Amygdala (tissue), 56 donors: ENCODE measurements around the gene UGT2B15.
"Not testable (repeated sequence)": the region's sequence is repeated elsewhere in the genome, so short reads cannot be mapped to it uniquely, and the experiment has no call there.

ENCODE experiments used
- DNase-seq, 56 donors: peaks; one replicate each; lab custom pipeline; 2025; lab: John Stamatoyannopoulos, UW

Gene UGT2B15

DNA sequence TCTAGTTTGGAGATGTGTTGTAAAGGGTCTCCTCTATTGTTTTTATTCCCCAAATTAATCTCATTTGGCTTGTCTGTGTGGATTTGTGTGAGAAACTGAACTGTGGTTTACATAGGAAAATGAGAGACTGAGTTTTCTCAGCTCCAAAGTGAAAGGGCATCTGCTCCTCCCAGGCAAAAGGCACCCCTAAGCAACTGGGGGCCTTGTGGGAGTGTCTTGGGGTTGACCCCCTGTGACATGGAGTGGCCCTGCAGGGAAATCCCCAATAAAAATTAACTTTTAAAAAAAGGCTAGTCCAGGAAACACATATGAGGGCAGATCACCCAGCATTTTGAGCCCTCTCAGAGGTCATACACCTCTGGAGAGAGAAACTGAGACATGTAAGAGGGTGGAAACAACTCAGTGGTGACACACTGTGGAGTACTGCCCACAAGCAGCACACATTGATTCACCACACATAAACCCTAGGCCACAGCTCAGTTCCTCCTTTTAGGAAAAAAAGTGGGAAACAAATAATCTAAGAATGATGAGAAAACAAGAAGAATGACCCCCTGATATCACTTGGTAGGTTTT, 13.3 kb downstream of the UGT2B15 start:
- DNase-seq, result not testable (repeated sequence)

DNA sequence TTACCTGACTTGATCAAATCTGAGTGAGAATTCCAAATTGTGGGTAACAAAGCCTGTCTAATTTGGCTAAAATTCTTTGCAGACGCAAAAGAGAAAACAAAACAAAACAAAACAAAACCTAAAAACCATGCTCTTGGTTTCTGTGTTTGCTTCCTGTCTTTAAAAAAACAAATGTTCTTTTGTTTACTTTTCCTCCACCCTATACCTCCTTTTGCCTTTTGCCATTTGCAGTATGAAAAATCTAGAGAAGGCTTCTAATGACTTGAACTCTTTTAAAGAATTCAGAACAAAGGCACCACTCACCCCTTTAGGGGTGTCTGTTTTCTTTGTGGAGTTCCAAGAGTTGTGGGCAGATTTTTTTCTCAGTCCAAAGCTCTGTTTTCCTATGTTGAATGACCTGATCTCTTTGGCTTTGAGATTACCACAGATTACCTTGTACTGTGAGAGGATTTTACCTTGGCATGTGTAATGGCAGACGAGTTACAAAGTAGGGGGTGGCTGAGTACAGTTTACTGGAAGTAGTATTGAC, 13.9 kb downstream of the UGT2B15 start:
- DNase-seq, result not testable (repeated sequence)

DNA sequence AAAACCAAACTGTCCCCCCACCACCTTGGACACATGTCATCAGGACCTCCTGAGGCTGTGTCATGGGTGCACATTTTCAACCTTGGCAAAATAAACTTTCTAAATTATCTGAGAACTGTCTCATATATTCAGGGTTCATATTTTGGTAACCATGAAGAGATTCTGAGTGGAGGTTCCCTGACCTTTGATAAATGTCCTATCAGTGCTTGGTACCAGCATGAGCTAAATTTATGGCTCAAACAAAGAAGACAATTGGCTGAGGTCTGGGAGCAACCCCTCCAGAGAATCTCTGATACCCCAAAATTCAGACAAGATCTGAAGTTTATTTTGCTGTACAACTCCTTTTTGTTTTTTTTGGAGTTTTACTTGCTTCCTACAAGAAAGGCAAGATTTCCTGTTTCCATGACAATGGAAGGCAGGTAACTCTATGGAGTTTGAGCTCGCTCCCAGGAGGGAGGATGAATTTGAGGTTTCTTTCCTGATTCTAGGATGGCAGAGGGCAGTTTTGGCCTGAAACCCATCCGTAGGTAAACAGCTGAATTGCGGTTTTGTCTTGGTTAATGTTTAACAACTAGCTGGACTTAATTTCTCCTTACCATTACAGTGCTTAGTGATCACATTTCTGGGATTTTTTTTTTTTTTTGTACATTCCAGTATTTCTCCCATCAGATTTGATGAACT, 14.5 kb downstream of the UGT2B15 start:
- no peak for DNase-seq

- no peak for DNase-seq
These were observed 15.3 kb downstream of the UGT2B15 start for GRCh38 chr4:68654946-68655721.

DNA sequence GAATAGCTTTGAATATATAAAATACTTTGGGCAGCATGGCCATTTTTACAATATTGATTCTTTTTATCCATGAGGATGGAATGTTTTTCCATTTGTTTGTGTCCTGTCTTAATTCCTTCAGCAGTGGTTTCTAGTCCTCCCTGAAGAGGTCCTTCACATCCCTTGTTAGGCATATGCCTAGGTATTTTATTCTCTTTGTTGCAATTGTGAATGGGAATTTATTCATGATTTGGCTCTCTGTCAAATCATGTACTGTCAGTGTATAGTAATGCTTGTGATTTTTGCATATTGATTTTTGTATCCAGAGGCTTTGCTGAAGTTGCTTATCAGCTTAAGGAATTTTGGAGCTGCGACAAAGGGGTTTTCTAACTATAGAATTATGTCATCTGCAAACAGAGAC, 18.5 kb downstream of the UGT2B15 start:
- DNase-seq, result no peak

- DNase-seq, result no peak
These were observed 40.1 kb downstream of the UGT2B15 start for GRCh38 chr4:68630371-68630770.

- not testable (repeated sequence) for DNase-seq
These were observed 47.7 kb downstream of the UGT2B15 start for GRCh38 chr4:68622731-68623130.

DNA sequence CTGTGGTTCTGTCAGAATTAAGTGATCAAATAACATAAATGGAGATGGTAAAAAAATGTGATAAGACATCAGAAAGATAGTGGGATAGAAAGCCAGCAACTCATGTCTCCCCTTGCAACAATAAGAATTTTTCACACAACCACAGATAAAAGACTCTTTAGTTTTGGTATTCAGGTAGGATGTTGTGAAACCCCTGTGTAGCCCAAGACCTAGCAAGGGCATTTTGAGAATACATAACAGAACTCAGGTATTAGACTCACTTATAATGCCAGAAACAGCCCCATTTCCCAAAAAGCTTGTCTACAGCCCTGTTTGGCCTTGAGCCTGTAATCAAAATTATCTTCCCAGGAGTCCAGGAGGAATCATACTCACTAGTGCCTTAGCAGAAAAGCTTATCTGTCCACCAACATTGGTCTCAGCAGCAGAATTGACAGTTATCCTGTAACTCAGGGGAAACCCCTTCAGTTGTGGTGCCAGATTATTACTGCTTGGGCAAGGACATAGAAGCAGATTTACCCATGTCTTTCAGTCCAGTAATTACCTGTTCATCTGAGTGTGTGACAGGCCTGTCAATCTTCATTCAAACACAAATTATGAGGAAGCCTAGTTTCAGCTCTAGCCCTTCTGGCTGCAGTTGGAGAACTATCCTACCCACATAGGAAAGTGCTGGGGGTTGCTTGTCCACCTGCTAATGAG, 53.3 kb downstream of the UGT2B15 start:
- no peak for DNase-seq

DNA sequence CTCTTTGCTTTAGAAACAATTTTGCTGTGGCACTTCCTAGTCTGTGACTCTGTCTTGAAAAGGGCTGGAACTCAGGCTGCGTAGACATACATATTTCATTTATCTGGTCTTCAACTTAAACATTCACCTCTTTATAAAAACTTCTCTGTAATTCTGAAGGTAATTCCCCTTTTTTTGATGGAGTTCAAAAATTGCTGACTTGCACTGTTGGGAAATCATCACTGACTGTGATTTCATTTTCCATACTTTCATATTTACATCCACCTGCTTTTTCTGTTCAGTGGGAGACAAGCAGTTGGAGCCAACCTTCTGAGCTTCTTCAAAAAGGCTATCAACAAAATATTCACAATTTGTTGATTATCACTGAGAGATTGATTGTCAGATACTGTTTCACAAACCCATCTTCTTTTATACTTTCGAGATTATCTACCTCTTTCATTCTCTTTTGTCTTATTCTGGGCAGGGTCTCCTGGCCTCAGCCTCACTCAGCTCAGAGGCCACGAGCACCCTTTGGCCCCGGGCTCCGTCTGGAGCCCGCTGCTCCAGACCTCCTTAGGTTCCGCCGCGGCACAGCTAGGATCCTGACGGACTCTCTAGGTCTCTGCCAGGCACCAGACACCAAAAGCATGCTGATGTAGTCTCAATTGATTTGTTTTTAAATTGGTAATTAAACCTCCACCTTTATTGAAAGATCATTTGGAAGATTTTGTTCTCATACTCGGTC, 54.6 kb downstream of the UGT2B15 start:
- no peak for DNase-seq

DNA sequence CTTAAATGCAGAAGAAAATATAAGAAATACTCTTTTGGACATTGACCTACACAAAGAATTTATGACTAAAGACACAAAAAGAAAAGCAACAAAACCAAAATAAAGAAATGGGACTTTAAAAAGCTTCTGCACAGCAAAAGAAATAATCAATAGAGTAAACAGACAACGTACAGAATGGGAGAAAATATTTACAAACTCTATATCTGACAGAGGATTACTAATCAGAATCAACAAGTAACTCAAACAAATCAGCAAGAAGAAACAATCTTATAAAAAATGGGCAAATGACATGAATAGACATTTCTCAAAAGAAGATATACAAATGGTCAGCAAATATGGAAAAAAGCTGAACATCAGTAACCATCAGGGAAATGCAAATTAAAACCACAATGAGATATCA, 56.7 kb downstream of the UGT2B15 start:
- DNase-seq, result no peak

GRCh38 chr4:68606240-68606639, 64.2 kb downstream of the UGT2B15 start:
- no peak for DNase-seq

DNA sequence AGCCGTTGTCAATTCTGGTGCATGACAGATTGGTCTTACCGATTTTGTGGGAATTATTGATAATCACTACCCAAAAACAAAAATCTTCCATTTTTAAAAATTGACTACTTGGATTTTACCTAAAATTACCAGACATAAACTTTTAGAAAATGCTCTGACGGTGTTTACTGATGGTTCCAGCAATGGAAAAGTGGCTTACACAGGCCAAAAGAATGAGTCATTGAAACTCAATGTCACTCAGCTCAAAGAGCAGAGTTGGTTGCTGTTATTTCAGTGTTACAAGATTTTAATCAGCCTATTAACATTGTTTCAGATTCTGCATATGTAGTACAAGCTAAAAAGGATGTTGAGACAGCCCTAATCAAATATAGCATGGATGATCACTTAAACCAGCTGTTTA, 71.3 kb downstream of the UGT2B15 start:
- DNase-seq, result no peak

DNA sequence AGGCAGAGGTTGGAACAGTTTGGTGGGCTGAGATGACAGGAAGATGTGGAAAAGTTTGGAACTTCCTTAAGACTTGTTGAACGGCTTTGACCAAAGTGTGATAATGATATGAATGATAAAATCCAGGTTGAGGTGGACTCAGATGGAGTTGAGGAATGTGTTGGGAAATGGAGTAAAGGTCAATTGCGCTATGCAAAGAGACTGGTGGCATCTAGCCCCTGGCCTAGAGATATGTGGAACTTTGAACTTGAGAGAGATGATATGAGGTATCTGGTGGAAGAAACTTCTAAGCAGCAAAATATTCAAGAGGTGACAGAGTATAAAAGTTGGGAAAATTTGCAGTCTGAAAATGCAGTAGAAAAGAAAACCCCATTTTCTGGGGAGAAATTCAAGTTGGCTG, 73.0 kb downstream of the UGT2B15 start:
- no peak for DNase-seq
